ENCODE results near the gene PER1.
A peak's percentile ranks its signal among the peaks of the same experiment; 100 is the strongest.

Gene PER1

GRCh38 chr17:8153525-8153956, 1.3 kb upstream of the PER1 start:
- peak; percentile 91 for DNase-seq

GRCh38 chr17:8153031-8153451, 837 bp upstream of the PER1 start:
- DNase-seq = peak; percentile 55

DNA sequence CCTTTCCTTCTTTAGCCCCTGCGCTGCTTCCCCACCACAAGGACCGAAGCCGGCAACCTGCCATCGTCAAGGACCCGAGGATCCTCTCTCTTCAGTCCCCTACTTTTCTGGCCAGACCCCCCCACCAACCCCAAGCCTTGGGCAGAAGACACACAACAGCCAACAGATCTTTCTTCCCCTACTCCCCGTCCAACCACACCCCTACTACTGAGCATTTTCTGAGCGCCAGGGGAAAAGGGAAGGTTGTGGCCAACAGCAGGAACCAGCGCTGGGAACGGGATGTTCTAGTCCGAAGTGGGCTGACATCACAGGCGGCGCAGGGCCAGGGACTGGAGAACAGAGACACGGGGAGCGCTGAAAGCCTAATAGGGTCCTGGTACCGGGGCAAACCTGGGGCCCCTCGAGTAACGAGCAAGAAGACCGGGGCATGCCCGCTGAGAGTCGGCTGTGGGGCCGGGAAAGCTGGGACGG, 528 bp downstream of the PER1 start:
- peak; percentile 90 for DNase-seq

GRCh38 chr17:8151120-8151640, 1.0 kb downstream of the PER1 start:
- peak; percentile 97 for DNase-seq

GRCh38 chr17:8150194-8151119, 1.7 kb downstream of the PER1 start:
- DNase-seq = peak; percentile 38

GRCh38 chr17:8149419-8150193, 2.6 kb downstream of the PER1 start:
- DNase-seq = no peak

DNA sequence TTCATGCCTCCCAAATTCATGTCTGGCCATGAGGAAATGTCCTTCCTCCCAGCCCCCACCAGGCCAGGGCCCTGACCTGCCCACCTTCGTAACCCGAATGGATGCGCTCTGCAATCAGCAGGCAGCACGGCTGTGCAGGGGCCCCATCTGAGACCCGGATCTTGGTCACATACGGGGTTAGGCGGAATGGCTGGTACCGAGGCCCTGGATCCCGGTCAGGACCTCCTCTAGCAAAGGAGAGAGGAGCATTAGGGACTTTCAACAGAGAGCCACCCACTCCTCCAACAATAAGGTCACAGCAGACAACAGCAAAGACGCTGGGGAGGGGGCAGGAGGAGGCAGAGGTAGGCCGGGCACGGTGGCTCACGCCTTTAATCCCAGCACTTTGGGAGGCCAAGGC, 3.6 kb downstream of the PER1 start:
- peak; percentile 22 for DNase-seq

DNA sequence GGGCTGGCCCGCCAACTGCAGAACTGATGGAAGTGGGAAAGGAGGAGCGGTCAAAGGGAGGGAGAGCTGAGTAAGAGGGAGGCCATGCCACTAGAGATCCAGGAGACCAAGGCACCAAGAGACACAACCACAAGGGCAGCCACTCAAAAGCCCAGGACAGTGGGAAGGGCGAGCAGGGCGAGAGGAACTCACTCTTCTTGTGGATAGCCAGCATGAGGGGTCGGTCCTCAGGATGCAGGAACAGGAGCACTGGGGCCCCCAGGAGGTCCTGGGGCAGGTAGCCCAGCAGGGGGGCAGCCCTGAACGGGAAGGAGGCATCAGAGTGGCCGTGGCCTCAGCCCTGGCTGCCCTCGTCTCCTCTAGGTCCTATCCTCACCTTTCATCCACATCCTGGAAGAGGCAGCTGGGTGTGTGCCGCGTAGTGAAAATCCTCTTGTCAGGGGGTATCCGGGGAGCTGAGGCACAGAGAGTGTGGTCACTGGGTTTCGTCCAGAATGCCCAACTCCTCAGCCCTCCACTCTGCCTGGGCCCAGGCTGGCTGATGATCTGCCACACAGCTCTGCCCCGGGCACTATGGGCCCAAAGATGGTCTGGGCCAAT, 4.3 kb downstream of the PER1 start:
- DNase-seq = peak; percentile 29

DNA sequence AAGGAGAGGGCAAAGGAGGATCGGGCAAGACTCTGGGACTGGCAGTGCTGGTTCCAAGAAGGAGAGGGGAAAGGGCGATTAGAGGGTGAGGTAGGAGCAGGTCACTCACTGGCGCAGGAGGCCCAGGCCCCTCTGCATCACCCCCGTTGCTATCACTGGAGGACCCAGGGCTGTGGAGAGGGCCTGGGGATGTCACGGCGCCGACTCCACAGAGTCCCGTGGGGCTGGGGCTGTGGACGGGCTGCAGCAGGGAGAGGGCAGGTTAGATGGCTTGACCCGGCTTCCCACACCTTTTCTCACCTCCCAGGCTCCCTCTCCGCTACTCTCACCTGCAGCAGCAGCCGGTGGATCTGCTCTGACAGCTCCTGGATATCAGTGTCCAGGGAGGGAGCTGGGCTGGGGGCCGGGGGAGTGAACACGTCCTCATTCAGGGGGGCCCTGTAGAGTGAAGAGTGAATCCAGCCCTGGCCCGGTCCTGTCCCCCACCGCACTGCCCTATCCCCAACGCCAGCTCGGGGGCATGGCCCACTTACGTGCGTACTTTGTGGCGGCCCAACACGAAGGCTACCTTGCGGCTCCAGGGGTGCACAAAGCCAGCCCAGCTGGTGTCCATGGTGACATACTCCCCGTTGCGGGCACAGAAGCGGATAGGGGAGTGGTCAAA, 4.9 kb downstream of the PER1 start:
- DNase-seq = peak; percentile 30

DNA sequence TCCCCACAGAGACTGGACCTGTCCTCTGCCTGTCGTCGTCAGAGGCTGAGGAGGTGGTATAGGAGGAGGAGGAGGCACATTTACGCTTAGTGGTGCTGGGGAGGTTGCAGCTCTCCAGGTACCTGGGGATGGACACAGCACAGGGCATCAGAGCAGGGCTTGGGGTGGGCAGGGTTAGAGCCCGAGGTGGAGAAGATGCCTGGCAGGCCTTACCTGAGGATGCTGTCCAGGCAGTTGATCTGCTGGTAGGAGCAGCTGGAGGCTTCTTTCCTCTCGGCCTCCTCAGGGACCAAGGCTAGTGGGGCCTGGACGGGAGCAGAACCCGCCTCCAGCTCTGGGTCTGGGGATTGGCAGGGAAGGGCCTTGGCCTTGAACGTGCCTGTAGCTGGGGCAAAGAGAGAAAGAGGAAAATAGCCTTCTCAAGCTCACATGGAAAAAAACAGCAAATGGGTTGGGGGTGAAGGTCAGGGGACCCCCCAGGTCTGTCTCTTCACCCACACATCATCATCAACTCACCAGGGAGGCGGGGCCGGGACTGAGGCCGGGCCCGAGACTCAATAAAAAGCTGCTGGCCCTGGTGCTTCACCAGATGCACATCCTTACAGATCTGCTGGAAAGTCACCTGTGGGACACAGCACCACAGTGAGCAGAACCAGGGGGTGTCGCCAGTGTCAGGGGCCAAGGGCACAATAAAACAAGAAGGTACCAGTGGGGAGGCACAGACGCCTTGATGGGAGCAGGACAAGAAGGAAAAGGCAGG, 5.6 kb downstream of the PER1 start:
- DNase-seq = peak; percentile 32

- DNase-seq = no peak
Measured at GRCh38 chr17:8145811-8146210, 6.4 kb downstream of the PER1 start.

DNA sequence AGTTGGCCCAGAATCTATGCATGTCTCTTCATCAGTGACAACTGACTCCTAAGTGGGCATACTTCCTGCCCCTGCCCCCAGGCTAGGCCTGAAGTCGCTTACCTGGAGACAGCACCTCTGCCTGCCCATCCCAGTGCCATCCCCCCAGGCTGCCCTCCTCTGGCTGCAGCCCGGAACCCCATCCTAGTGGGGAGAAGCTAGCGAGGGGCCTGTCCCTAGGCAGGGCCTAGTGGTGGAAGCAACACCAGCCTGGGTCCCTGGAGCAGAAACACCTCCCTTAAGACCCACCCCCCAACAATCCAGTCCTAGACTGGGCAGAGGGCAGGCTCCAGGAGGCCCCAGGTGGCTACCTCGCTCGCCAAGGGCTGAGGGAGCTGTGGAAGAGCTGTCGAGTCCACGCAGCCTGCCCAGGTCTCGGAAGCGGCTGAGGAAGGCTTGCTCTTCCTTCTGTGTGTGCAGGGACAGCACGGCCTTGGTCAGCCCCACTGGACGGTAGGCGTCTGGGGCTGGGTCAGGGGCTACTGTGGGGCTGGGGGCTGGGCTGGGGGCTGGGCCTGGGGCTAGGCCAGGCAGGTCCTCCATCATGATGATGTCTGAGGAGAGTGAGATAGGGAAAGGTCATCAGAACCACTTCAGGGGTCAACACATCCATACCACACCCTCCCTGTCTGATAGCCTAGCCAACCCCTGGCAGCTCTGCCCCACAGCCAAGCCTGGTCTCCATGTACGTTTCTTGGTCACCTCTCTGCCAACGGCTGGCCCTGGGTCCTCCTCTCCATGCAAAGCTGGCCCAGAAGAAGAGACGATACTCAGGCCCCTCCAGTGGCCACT, 7.6 kb downstream of the PER1 start:
- peak; percentile 29 for DNase-seq

GRCh38 chr17:8143581-8144400, 8.4 kb downstream of the PER1 start:
- DNase-seq = peak; percentile 40

DNA sequence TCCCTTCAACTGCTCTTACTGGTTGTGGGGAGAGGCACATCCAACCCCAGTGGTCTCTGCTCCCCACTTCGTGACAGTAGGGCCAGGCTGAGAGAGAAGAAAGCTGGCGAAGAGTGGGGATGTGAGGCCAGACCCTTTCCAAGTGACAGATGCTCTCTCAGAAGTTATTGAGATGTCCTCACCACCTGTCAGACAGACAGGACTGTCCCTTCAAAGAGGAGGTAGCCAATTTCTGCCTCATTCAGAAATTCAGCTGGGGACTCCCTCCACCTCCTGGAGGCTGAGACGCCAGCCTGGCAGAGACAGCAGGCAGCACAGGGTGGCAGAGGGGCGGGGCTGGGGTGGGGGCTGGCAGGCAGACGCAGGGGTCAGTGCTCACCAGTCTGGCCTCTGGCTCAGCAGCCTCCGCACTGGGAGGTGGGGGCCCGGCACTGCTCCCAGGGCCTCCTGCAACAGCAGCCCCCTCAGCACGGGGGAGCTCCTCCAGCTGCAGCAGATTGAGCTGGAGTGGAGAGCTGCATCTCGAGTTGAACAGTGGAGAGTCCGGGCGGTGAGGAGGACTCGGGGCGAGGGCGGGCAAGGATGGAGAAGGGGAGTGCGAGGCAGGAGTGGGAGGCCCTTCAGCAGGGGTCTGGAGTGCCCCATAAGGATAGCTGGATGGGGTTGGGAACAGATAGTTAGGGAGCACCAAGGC, 9.2 kb downstream of the PER1 start:
- peak; percentile 41 for DNase-seq

DNA sequence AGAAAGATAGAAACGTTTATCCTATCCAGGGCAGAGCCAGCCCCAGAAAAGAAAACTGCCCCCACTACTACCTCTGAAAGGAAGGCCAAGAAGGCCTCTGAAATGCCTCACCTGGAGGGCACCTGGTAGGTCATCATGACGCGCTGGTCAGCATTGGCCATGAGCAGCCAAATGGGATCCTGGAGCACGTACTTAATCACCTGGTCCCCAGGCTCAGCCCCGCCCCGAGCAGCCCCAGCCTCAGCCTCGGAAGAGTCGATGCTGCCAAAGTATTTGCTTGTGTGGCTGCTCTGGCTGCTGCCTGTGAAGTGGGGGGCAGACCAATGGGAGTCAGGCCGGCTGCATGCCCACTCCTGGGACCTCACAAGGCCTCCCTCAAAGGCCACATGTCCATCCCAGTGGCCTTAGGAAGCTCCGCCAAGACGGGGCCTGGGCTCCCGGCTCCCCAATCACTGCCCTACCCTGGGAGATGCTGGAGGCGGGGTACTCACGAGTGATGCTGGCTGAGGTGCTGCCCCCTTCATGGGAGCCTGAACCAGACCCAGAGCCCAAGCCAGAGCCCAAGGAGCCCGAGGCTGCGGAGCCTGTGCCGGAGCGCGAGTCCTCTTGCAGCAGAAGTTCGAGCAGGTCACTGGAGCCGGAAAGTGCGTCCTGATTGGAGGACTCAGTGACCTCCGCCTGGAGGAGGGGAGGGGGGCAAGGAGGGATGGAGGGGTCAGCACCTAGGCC, 9.9 kb downstream of the PER1 start:
- peak; percentile 32 for DNase-seq

- DNase-seq = peak; percentile 30
Measured at GRCh38 chr17:8141741-8142140, 10.5 kb downstream of the PER1 start.

DNA sequence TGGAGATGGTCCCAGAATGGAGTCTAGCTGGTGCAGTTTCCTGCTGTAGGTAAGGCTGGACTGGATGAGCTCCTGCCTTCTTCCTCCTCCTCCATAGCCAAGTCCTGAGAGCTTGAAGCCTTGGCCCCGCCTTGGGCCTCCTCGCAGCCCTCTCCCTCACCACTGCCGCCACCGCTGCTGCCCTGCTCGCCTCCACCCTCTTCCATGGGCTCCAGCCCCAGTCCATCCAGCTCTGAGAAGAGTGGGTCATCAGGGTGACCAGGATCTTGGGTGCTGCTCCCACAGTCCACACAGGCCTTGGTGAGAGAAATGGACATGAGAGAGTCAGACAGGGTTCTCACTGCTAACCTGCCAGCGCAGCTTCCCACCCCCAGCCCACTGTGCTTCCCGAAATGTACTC, 11.2 kb downstream of the PER1 start:
- peak; percentile 32 for DNase-seq

All from left hindlimb (tissue), 1 donor.